Activated CD4-positive, alpha-beta T cell treated with anti-CD3 and anti-CD28 coated beads, Interleukin-2, amount 10 ng/mL, durations not matched to agents 24 days and 14 days (primary cell): ENCODE measurements around the gene RIN3. TPM values are rescaled to one million over a fixed set of nuclear protein-coding genes. Genes with fewer than 3 reads are reported as not detected.
"Not testable (repeated sequence)": the region's sequence is repeated elsewhere in the genome, so short reads cannot be mapped to it uniquely, and the experiment has no call there.

Experiments
- DNase-seq: peaks from one replicate; pipeline ENCODE4 v3.0.0; 2022
- H3K27ac Mint-ChIP-seq: one replicate; pipeline ENCODE4 v1.8.0; 2022; ENCODE audit warnings: mild to moderate bottlenecking, mixed read lengths
- H3K27me3 Mint-ChIP-seq: one replicate; pipeline ENCODE4 v1.8.0; 2022; ENCODE audit warnings: mixed read lengths
- H3K36me3 Mint-ChIP-seq: one replicate; pipeline ENCODE4 v1.8.0; 2022; ENCODE audit warnings: low read depth, mild to moderate bottlenecking, mixed read lengths
- H3K4me1 Mint-ChIP-seq: one replicate; pipeline ENCODE4 v1.8.0; 2021; ENCODE audit warnings: mixed read lengths
- H3K4me3 Mint-ChIP-seq: one replicate; pipeline ENCODE4 v1.8.0; 2022; ENCODE audit warnings: mild to moderate bottlenecking, moderate library complexity, mixed read lengths
- H3K9me3 Mint-ChIP-seq: one replicate; pipeline ENCODE4 v1.8.0; 2021; ENCODE audit warnings: mixed read lengths
- intact Hi-C: fragments of 100-400 bp; cut with micrococcal nuclease; formaldehyde crosslinking; loops from one replicate; pipeline ENCODE4 v1.15.1; 2023
- total RNA-seq: library from RNA; stranded (reverse); gene quantifications from 2 replicates; pipeline ENCODE4 v1.2.3, GENCODE V29; 2022

RIN3 gene
- total RNA-seq, 1 donor from 2014 or later: 21.5 TPM

GRCh38 chr14:92632546-92633273 lies 119.1 kb downstream of the RIN3 start:
- H3K4me3 Mint-ChIP-seq: no peak overlapping the region
- intact Hi-C loops: no loop called here
- H3K9me3 Mint-ChIP-seq: peaks cover 4% of the 10 kb centered on the region
- peaks cover 8% of the 10 kb centered on the region for H3K36me3 Mint-ChIP-seq
- peaks cover 14% of the 10 kb centered on the region for H3K4me1 Mint-ChIP-seq
- peaks cover 7% of the 10 kb centered on the region for H3K27me3 Mint-ChIP-seq
- no peak for DNase-seq
- no peak overlapping the region for H3K27ac Mint-ChIP-seq

- DNase-seq: no peak
- H3K9me3 Mint-ChIP-seq: no peaks in the 10 kb centered on the region
- peaks cover 4% of the 10 kb centered on the region for H3K36me3 Mint-ChIP-seq
- peaks cover 10% of the 10 kb centered on the region for H3K27me3 Mint-ChIP-seq
- H3K4me3 Mint-ChIP-seq: no peak overlapping the region
- peaks cover 19% of the 10 kb centered on the region for H3K4me1 Mint-ChIP-seq
- intact Hi-C loops: no loop called here
- H3K27ac Mint-ChIP-seq: no peak overlapping the region
Measured at GRCh38 chr14:92633274-92633616, 119.7 kb downstream of the RIN3 start.

- peaks cover 19% of the 10 kb centered on the region for H3K4me1 Mint-ChIP-seq
- H3K4me3 Mint-ChIP-seq: no peak overlapping the region
- no peak overlapping the region for H3K27ac Mint-ChIP-seq
Measured at GRCh38 chr14:92633724-92634123, 120.1 kb downstream of the RIN3 start.

GRCh38 chr14:92635031-92635430 lies 121.5 kb downstream of the RIN3 start:
- Mint-ChIP-seq H3K4me1 (peaks cover 15% of the 10 kb centered on the region), H3K36me3 (no peaks in the 10 kb centered on the region), H3K4me3 (no peak overlapping the region), H3K27me3 (peaks cover 10% of the 10 kb centered on the region), H3K27ac (no peak overlapping the region), H3K9me3 (no peaks in the 10 kb centered on the region)
- intact Hi-C loops: no loop called here
- DNase-seq: no peak

More at GRCh38 chr14:92633724-92634123, 120.1 kb downstream of the RIN3 start:
- intact Hi-C loops: no loop called here
- DNase-seq: no peak
- H3K36me3 Mint-ChIP-seq: peaks cover 4% of the 10 kb centered on the region
- no peaks in the 10 kb centered on the region for H3K9me3 Mint-ChIP-seq
- peaks cover 10% of the 10 kb centered on the region for H3K27me3 Mint-ChIP-seq

- H3K4me1 Mint-ChIP-seq: peaks cover 15% of the 10 kb centered on the region
- no peaks in the 10 kb centered on the region for H3K9me3 Mint-ChIP-seq
- H3K4me3 Mint-ChIP-seq: no peak overlapping the region
- no peak overlapping the region for H3K27ac Mint-ChIP-seq
- H3K27me3 Mint-ChIP-seq: peaks cover 10% of the 10 kb centered on the region
- H3K36me3 Mint-ChIP-seq: no peaks in the 10 kb centered on the region
- intact Hi-C loops: no loop called here
- no peak for DNase-seq
Measured at GRCh38 chr14:92635896-92636295, 122.3 kb downstream of the RIN3 start.

GRCh38 chr14:92637228-92637627 lies 123.6 kb downstream of the RIN3 start:
- intact Hi-C loops: no loop called here
- Mint-ChIP-seq H3K27me3 (peaks cover 10% of the 10 kb centered on the region), H3K9me3 (no peaks in the 10 kb centered on the region), H3K36me3 (peaks cover 2% of the 10 kb centered on the region), H3K4me1 (peaks cover 15% of the 10 kb centered on the region), H3K4me3 (no peak overlapping the region), H3K27ac (no peak overlapping the region)
- DNase-seq: no peak

GRCh38 chr14:92637864-92638263 lies 124.3 kb downstream of the RIN3 start:
- no peaks in the 10 kb centered on the region for H3K9me3 Mint-ChIP-seq
- H3K36me3 Mint-ChIP-seq: peaks cover 6% of the 10 kb centered on the region
- peaks cover 11% of the 10 kb centered on the region for H3K4me1 Mint-ChIP-seq
- intact Hi-C loops: no loop called here
- H3K27ac Mint-ChIP-seq: peak overlapping the region; percentile 12
- H3K27me3 Mint-ChIP-seq: peaks cover 8% of the 10 kb centered on the region
- DNase-seq: no peak
- no peak overlapping the region for H3K4me3 Mint-ChIP-seq

GRCh38 chr14:92638266-92638665 lies 124.7 kb downstream of the RIN3 start:
- Mint-ChIP-seq H3K27ac (no peak overlapping the region), H3K4me3 (no peak overlapping the region), H3K9me3 (no peaks in the 10 kb centered on the region), H3K36me3 (peaks cover 6% of the 10 kb centered on the region), H3K4me1 (peaks cover 7% of the 10 kb centered on the region), H3K27me3 (peaks cover 8% of the 10 kb centered on the region)
- DNase-seq: no peak
- intact Hi-C loops: no loop called here

GRCh38 chr14:92638904-92639303 lies 125.3 kb downstream of the RIN3 start:
- intact Hi-C loops: no loop called here
- DNase-seq: no peak
- H3K4me1 Mint-ChIP-seq: peaks cover 5% of the 10 kb centered on the region
- peaks cover 7% of the 10 kb centered on the region for H3K36me3 Mint-ChIP-seq
- peaks cover 8% of the 10 kb centered on the region for H3K27me3 Mint-ChIP-seq
- no peak overlapping the region for H3K27ac Mint-ChIP-seq
- no peaks in the 10 kb centered on the region for H3K9me3 Mint-ChIP-seq
- H3K4me3 Mint-ChIP-seq: no peak overlapping the region

GRCh38 chr14:92639472-92640117 lies 126.0 kb downstream of the RIN3 start:
- intact Hi-C loops, DNase-seq, H3K27ac Mint-ChIP-seq, H3K27me3 Mint-ChIP-seq, H3K9me3 Mint-ChIP-seq, H3K4me1 Mint-ChIP-seq, H3K4me3 Mint-ChIP-seq: not testable (repeated sequence)
- peaks cover 12% of the 10 kb centered on the region for H3K36me3 Mint-ChIP-seq

- Mint-ChIP-seq H3K4me1 (peaks cover 16% of the 10 kb centered on the region), H3K27me3 (peaks cover 3% of the 10 kb centered on the region), H3K4me3 (no peak overlapping the region), H3K36me3 (peaks cover 18% of the 10 kb centered on the region), H3K9me3 (peaks cover 7% of the 10 kb centered on the region), H3K27ac (no peak overlapping the region)
- intact Hi-C loops: no loop called here
- no peak for DNase-seq
Measured at GRCh38 chr14:92641306-92641705, 127.7 kb downstream of the RIN3 start.

GRCh38 chr14:92644171-92644969 lies 130.8 kb downstream of the RIN3 start:
- intact Hi-C loops: no loop called here

GRCh38 chr14:92644970-92645515 lies 131.5 kb downstream of the RIN3 start:
- no peak overlapping the region for H3K27ac Mint-ChIP-seq
- no peak overlapping the region for H3K4me3 Mint-ChIP-seq
- H3K9me3 Mint-ChIP-seq: peaks cover 7% of the 10 kb centered on the region
- peaks cover 19% of the 10 kb centered on the region for H3K36me3 Mint-ChIP-seq
- no peak for DNase-seq
- peaks cover 39% of the 10 kb centered on the region for H3K4me1 Mint-ChIP-seq
- H3K27me3 Mint-ChIP-seq: no peaks in the 10 kb centered on the region
- intact Hi-C loops: no loop called here

More at GRCh38 chr14:92644171-92644969, 130.8 kb downstream of the RIN3 start:
- H3K36me3 Mint-ChIP-seq: peaks cover 19% of the 10 kb centered on the region
- H3K27ac Mint-ChIP-seq: no peak overlapping the region
- H3K4me3 Mint-ChIP-seq: no peak overlapping the region
- H3K9me3 Mint-ChIP-seq: peaks cover 7% of the 10 kb centered on the region
- H3K4me1 Mint-ChIP-seq: peaks cover 35% of the 10 kb centered on the region
- no peak for DNase-seq
- H3K27me3 Mint-ChIP-seq: no peaks in the 10 kb centered on the region
